NCI-H82 (cell line): Measurements from ENCODE around the gene DCAF12.

Experiments used
- DNase-seq: peaks from one replicate; lab custom pipeline; 2025; lab: John Stamatoyannopoulos, UW

DCAF12 gene

GRCh38 chr9:34125681-34126206 lies 754 bp downstream of the DCAF12 start:
- peak; percentile 31 for DNase-seq

GRCh38 chr9:34124926-34125325 lies 1.6 kb downstream of the DCAF12 start:
- no peak for DNase-seq

GRCh38 chr9:34124099-34124498 lies 2.4 kb downstream of the DCAF12 start:
- DNase-seq = no peak

- no peak for DNase-seq
These were observed 2.8 kb downstream of the DCAF12 start for GRCh38 chr9:34123682-34124081.

GRCh38 chr9:34121996-34122395 lies 4.5 kb downstream of the DCAF12 start:
- no peak for DNase-seq

- DNase-seq = no peak
These were observed 6.8 kb downstream of the DCAF12 start for GRCh38 chr9:34119713-34120112.

GRCh38 chr9:34114436-34114835 lies 12.1 kb downstream of the DCAF12 start:
- DNase-seq = no peak

GRCh38 chr9:34106110-34106509 lies 20.4 kb downstream of the DCAF12 start:
- DNase-seq = no peak

GRCh38 chr9:34102796-34103195 lies 23.7 kb downstream of the DCAF12 start:
- DNase-seq = no peak

- no peak for DNase-seq
These were observed 28.2 kb downstream of the DCAF12 start for GRCh38 chr9:34098307-34098706.

- no peak for DNase-seq
These were observed 28.6 kb downstream of the DCAF12 start for GRCh38 chr9:34097865-34098264.

GRCh38 chr9:34096751-34097150 lies 29.7 kb downstream of the DCAF12 start:
- no peak for DNase-seq

GRCh38 chr9:34093578-34093977 lies 32.9 kb downstream of the DCAF12 start:
- DNase-seq = no peak

GRCh38 chr9:34089311-34089710 lies 37.2 kb downstream of the DCAF12 start:
- no peak for DNase-seq

- DNase-seq = no peak
These were observed 39.1 kb downstream of the DCAF12 start for GRCh38 chr9:34087370-34087769.

GRCh38 chr9:34086864-34087263 lies 39.6 kb downstream of the DCAF12 start:
- no peak for DNase-seq

GRCh38 chr9:34085581-34086500 lies 40.7 kb downstream of the DCAF12 start:
- no peak for DNase-seq

- DNase-seq = no peak
These were observed 41.9 kb downstream of the DCAF12 start for GRCh38 chr9:34084562-34084961.

GRCh38 chr9:34079181-34079580 lies 47.3 kb downstream of the DCAF12 start:
- DNase-seq = no peak

GRCh38 chr9:34072868-34073590 lies 53.5 kb downstream of the DCAF12 start:
- peak; percentile 46 for DNase-seq

GRCh38 chr9:34072410-34072809 lies 54.1 kb downstream of the DCAF12 start:
- no peak for DNase-seq

GRCh38 chr9:34070606-34071324 lies 55.7 kb downstream of the DCAF12 start:
- DNase-seq = no peak
